H7 (cell line): ENCODE data around the gene EIPR1. TPM values are rescaled to one million over a fixed set of nuclear protein-coding genes. Genes with fewer than 3 reads are reported as not detected.
"Not testable (repeated sequence)": the region's sequence is repeated elsewhere in the genome, so short reads cannot be mapped to it uniquely, and the experiment has no call there.

ENCODE experiments used
- DNase-seq: peaks from one replicate; pipeline ENCODE4 v3.0.0; 2012
- H3K27me3 ChIP-seq: 2 replicates; pipeline ENCODE4 v1.6.0; 2011; ENCODE audit warnings: mild to moderate bottlenecking, low read length; ENCODE audit not compliant: control insufficient read depth, insufficient read depth
- H3K36me3 ChIP-seq: replicated peaks from 2 replicates; pipeline ENCODE4 v1.5.1; 2011; ENCODE audit warnings: low read length; ENCODE audit not compliant: control insufficient read depth, insufficient read depth
- H3K4me3 ChIP-seq: 2 replicates; pipeline ENCODE4 v1.5.1; 2011; ENCODE audit warnings: low read depth, mild to moderate bottlenecking, control low read depth, low read length, moderate library complexity; ENCODE audit not compliant: insufficient read depth
- total RNA-seq: library from RNA; depleted of rRNA; stranded (reverse); fragments of >200 nt; shearing (Covaris generic); gene quantifications from 2 replicates; pipeline ENCODE4 v1.2.3, GENCODE V29; 2014

The EIPR1 gene
- total RNA-seq, 1 experiment from 2014 or later = 60.4 TPM

- no peaks in the 10 kb centered on the region for H3K36me3 ChIP-seq
- DNase-seq = peak; percentile 44
- H3K4me3 ChIP-seq = no peak overlapping the region
- no peaks in the 10 kb centered on the region for H3K27me3 ChIP-seq
These were observed 86.5 kb downstream of the EIPR1 start for GRCh38 chr2:3291113-3291512.

DNA sequence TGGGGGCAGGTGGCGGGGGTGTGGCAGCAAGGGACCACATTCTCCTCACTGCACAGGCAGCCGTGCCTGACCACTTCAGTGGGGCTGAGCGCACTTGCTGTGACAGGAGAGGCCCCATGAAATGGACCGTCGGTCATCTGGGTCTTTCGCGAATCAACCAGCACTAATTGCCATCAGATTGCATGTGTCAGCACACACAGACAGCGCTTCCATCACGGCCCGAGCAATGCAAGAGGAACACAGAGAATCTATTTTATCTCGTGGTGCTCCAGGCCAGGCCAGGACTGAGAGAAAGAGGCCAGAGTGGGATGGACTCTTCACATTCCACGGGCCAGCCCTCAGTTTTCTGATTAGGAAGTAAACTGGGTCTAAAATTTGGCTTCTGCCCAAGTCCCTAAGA is 87.0 kb downstream of the EIPR1 start:
- Histone ChIP-seq H3K27me3 (no peaks in the 10 kb centered on the region), H3K4me3 (no peak overlapping the region), H3K36me3 (no peaks in the 10 kb centered on the region)
- peak; percentile 30 for DNase-seq

GRCh38 chr2:3289971-3290370 is 87.6 kb downstream of the EIPR1 start:
- no peak for DNase-seq
- Histone ChIP-seq H3K4me3 (no peak overlapping the region), H3K36me3 (no peaks in the 10 kb centered on the region), H3K27me3 (no peaks in the 10 kb centered on the region)

DNA sequence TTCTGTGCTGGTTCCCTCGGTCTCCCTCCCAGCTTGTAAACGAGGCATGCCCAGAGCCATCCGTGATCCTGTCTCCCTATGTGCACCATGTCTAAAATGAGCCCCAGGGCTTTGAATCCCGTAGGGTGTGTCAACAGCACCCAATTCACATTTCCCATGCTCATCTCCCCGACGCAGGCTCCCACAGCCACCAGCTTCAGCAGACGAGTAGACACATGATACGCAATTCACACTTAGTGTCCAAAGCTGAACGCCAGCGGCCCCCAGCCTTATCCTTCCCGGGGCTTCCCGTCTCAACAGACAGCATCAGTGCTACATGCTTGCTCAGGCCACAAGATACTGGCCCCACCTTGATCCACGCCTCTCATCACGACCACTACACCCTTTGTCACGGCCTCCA is 88.1 kb downstream of the EIPR1 start:
- H3K36me3 ChIP-seq = no peaks in the 10 kb centered on the region
- H3K27me3 ChIP-seq = no peaks in the 10 kb centered on the region
- no peak overlapping the region for H3K4me3 ChIP-seq
- peak; percentile 40 for DNase-seq

DNA sequence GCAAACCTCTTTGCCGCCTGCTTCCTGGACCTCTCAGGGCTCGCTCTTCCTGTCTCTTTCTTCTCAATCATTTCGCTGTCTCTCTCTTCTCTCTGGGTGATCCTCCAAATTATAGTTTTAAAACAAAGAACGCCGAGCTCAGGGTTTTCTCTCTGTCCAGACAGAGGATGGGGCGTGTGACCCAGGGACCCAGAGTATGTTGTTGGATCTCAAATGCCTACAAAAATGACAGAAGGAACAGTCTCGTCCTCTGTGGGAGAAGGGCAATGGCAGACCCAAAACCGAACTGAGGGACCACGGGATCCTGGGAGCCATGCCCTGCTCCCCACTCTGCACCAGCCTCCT is 88.5 kb downstream of the EIPR1 start:
- Histone ChIP-seq H3K27me3 (no peaks in the 10 kb centered on the region), H3K36me3 (no peaks in the 10 kb centered on the region)
- no peak for DNase-seq

GRCh38 chr2:3288470-3289170 is 89.0 kb downstream of the EIPR1 start:
- peak; percentile 44 for DNase-seq
- no peak overlapping the region for H3K4me3 ChIP-seq
- H3K27me3 ChIP-seq = no peaks in the 10 kb centered on the region
- H3K36me3 ChIP-seq = no peaks in the 10 kb centered on the region

More for the DNA sequence above, 88.5 kb downstream of the EIPR1 start:
- H3K4me3 ChIP-seq = no peak overlapping the region

DNA sequence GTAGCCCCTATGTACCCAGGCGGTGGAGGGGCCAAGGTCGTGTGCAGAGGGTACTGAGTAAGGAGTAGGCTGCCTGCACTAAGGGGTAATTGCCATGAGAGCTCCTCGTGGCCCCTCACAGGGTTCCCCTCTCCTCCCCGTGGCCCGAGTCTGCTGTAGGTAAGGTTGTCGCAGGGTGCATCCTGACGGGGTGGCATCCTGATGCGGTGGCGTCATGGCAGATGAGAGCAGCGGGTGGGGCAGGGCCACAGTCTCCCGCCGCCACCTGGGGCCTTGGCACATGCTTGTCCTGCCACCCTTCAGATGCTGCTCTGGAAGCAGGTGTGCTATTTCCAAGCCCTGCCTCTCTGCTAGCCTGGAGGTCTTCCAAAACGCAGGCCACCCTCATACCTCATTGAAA is 89.7 kb downstream of the EIPR1 start:
- no peaks in the 10 kb centered on the region for H3K27me3 ChIP-seq
- DNase-seq = no peak
- no peaks in the 10 kb centered on the region for H3K36me3 ChIP-seq
- no peak overlapping the region for H3K4me3 ChIP-seq

DNA sequence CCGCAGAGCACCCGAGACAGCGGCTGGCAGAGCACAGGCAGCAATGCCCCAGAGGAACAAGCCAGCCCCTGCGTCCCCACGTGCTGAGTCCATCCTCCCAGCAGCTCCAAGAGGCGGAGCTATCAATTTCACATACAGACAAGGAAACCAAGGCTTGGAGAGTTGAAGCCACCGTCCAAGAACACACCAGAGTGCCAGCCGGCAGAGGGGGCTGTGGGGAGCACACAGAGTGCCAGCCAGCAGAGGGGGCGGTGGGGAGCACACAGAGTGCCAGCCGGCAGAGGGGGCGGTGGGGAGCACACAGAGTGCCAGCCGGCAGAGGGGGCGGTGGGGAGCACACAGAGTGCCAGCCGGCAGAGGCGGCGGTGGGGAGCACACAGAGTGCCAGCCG is 91.0 kb downstream of the EIPR1 start:
- H3K27me3 ChIP-seq, H3K4me3 ChIP-seq, H3K36me3 ChIP-seq: not testable (repeated sequence)
- DNase-seq = peak; percentile 66

GRCh38 chr2:3285901-3286645 is 91.5 kb downstream of the EIPR1 start:
- Histone ChIP-seq H3K4me3 (no peak overlapping the region), H3K36me3 (no peaks in the 10 kb centered on the region), H3K27me3 (no peaks in the 10 kb centered on the region)
- peak; percentile 65 for DNase-seq

- no peaks in the 10 kb centered on the region for H3K27me3 ChIP-seq
- H3K36me3 ChIP-seq = no peaks in the 10 kb centered on the region
- no peak overlapping the region for H3K4me3 ChIP-seq
- peak; percentile 45 for DNase-seq
These were observed 92.7 kb downstream of the EIPR1 start for GRCh38 chr2:3284657-3285630.

DNA sequence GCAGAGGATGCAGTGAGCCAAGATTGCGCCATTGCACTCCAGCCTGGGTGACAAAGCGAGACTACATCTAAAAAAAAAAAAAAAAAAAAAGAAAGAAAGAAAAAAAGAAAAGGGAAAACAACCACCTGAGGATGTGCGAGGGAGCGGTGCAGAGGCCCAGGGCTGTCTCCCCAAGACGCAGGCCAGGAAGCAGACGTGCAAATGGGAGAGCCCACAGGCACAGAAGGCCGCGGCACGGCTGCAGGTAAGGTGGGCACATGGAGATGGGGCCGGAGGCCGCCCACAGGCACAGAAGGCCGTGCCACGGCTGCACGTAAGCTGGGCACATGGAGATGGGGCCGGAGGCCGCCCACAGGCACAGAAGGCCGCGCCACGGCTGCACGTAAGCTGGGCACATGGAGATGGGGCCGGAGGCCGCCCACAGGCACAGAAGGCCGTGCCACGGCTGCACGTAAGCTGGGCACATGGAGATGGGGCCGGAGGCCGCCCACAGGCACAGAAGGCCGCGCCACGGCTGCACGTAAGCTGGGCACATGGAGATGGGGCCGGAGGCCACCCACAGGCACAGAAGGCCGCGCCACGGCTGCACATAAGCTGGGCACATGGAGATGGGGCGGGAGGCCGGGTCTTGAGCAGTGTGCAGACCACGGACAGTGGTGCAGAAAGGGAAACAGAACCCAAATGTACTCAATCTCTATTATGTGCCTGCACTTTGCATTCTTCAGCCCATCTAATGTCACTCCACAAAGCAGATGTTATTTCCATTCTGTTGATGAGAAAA is 93.6 kb downstream of the EIPR1 start:
- not testable (repeated sequence) for H3K4me3 ChIP-seq, H3K36me3 ChIP-seq, H3K27me3 ChIP-seq
- peak; percentile 39 for DNase-seq

DNA sequence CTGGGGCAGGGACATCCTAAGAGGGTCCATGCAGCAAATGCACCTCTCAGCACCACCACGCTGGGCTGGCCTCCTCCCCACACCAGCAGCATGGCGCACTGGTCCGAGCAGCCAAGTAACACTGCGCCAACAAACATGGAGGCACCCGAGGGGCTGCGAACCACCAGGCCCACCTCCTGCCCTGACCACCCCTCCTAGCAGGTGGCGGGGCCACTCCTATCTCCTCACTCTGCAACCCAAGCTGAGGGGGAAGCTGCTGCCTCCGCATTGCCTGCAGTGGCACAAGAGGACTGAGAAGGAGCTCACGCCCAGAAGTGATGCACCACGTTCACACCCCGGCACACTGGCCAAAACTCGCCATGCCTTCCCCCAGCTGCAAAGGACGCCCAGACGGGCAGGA is 94.4 kb downstream of the EIPR1 start:
- no peaks in the 10 kb centered on the region for H3K36me3 ChIP-seq
- DNase-seq = peak; percentile 47
- no peak overlapping the region for H3K4me3 ChIP-seq
- no peaks in the 10 kb centered on the region for H3K27me3 ChIP-seq

DNA sequence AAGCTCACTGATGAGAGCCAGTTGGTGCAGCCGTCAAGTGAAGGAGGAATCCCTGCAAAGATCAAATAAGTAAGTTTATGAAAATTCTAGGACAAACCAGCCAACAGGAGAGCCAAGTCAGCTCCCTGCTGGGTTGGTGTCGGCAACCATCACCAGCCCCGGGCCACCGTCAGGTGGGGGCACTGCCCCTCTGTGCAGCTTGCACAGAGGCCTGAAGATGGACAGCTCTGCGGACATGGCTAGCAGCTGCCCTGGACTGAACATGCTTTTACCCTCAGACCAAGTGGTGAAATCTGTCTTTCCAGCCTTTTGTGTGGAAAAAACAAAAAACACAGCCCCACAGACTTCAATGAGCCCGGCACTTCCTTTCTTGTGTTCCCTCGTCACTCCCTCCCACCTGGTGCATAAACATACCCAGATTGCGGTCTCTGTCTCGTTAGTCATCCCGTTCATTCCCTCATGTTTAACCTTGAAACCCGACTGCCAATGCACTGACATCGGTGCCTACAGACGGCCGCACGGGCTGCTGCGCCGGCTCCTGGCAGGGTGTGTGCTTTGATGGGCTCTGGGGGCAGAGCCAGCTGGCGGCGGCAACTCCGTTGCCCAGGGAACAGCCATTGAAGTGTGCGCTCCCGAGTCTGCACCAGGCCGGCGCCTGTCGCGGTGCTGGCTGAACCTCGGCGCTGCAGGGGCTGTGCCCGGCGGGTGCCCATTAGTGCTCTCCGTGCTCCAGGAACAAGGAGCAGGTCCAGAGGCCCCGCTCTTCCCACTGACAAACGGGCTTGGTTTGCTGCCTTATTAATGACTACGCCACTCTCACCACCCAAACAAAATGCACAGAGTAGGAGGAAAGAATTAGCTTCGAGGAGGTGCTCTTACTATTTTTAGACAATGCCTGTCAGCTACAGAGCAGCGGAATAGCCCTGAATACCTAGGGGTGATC is 95.3 kb downstream of the EIPR1 start:
- DNase-seq = peak; percentile 67

More for the DNA sequence above, 95.3 kb downstream of the EIPR1 start:
- no peaks in the 10 kb centered on the region for H3K36me3 ChIP-seq
- H3K4me3 ChIP-seq = no peak overlapping the region
- no peaks in the 10 kb centered on the region for H3K27me3 ChIP-seq
